HG03354 (cell line): Measurements from ENCODE around the gene PCYOX1L.

ENCODE experiments used
- ATAC-seq: cut with Tn5 transposase; IDR thresholded peaks from one replicate; pipeline ENCODE4 v1.9.1; 2021; ENCODE audit warnings: mild to moderate bottlenecking; ENCODE audit not compliant: unreplicated experiment, poor library complexity, severe bottlenecking

Gene PCYOX1L

GRCh38 chr5:149357370-149358293 lies at the start of gene PCYOX1L:
TSS of gene PCYOX1L (plus strand) at chr5:149358046. CDS start at chr5:149358069, 23 bp downstream.
- peak; percentile 100 for ATAC-seq

GRCh38 chr5:149309354-149309753 lies 48.5 kb upstream of the PCYOX1L start:
- no peak for ATAC-seq

GRCh38 chr5:149310488-149310887 lies 47.4 kb upstream of the PCYOX1L start:
- no peak for ATAC-seq

- ATAC-seq, result no peak
Observed at GRCh38 chr5:149310947-149311658, 46.7 kb upstream of the PCYOX1L start.

GRCh38 chr5:149313151-149313841 lies 44.5 kb upstream of the PCYOX1L start:
- ATAC-seq, result no peak

- ATAC-seq, result no peak
Observed at GRCh38 chr5:149314571-149315111, 43.2 kb upstream of the PCYOX1L start.

- ATAC-seq, result no peak
Observed at GRCh38 chr5:149315753-149316152, 42.1 kb upstream of the PCYOX1L start.

GRCh38 chr5:149317281-149318048 lies 40.4 kb upstream of the PCYOX1L start:
- ATAC-seq, result peak; percentile 81

- ATAC-seq, result no peak
Observed at GRCh38 chr5:149319174-149319573, 38.7 kb upstream of the PCYOX1L start.

- ATAC-seq, result no peak
Observed at GRCh38 chr5:149320791-149321330, 37.0 kb upstream of the PCYOX1L start.

- ATAC-seq, result no peak
Observed at GRCh38 chr5:149322518-149322917, 35.3 kb upstream of the PCYOX1L start.

- no peak for ATAC-seq
Observed at GRCh38 chr5:149323210-149323609, 34.6 kb upstream of the PCYOX1L start.

- no peak for ATAC-seq
Observed at GRCh38 chr5:149323621-149324205, 34.1 kb upstream of the PCYOX1L start.

- no peak for ATAC-seq
Observed at GRCh38 chr5:149324641-149325040, 33.2 kb upstream of the PCYOX1L start.

GRCh38 chr5:149325166-149325735 lies 32.6 kb upstream of the PCYOX1L start:
- no peak for ATAC-seq

GRCh38 chr5:149325894-149326293 lies 32.0 kb upstream of the PCYOX1L start:
- ATAC-seq, result no peak

GRCh38 chr5:149326611-149327010 lies 31.2 kb upstream of the PCYOX1L start:
- ATAC-seq, result no peak

- no peak for ATAC-seq
Observed at GRCh38 chr5:149328177-149328576, 29.7 kb upstream of the PCYOX1L start.
